ENCODE results near the gene MACROD1.

The MACROD1 gene

GRCh38 chr11:64011371-64011770 lies 154.5 kb downstream of the MACROD1 start:
- POLR2A ChIA-PET = no interaction called here
- no peak for DNase-seq (ENCODE audit: low read depth, low spot score)
- CTCF ChIA-PET = interaction anchor here (1.0 to 3.8 kb wide), 3 partner anchors 11 to 141 kb away, joined by 3 to 12 read pairs (median 4); no protein-coding TSS in a partner anchor
- no peak overlapping the region for H3K4me3 ChIP-seq (ENCODE audit: low read depth, low read length)
- TF ChIP-seq CTCF (IDR thresholded peaks at IDR 0.05; ENCODE audit: insufficient read depth, low read length, missing control alignments) = no peak

- CTCF ChIA-PET = interaction anchor here (1.0 to 3.8 kb wide), 2 partner anchors 10 to 138 kb away, joined by 4 to 12 read pairs; no protein-coding TSS in a partner anchor
- no peak overlapping the region for H3K4me3 ChIP-seq (ENCODE audit: low read depth, low read length)
- no peak for TF ChIP-seq CTCF (IDR thresholded peaks at IDR 0.05; ENCODE audit: insufficient read depth, low read length, missing control alignments)
- POLR2A ChIA-PET = no interaction called here
- DNase-seq (ENCODE audit: low read depth, low spot score) = no peak
These were observed 155.1 kb downstream of the MACROD1 start for GRCh38 chr11:64010783-64011182.

GRCh38 chr11:64009710-64010109 lies 156.2 kb downstream of the MACROD1 start:
- DNase-seq (ENCODE audit: low read depth, low spot score) = no peak
- ChIA-PET CTCF (interaction anchor here (0.9 to 13.1 kb wide), 2 partner anchors 9 to 139 kb away, joined by 5 to 591 read pairs; no protein-coding TSS in a partner anchor), POLR2A (no interaction called here)
- no peak overlapping the region for H3K4me3 ChIP-seq (ENCODE audit: low read depth, low read length)
- no peak for TF ChIP-seq CTCF (IDR thresholded peaks at IDR 0.05; ENCODE audit: insufficient read depth, low read length, missing control alignments)

GRCh38 chr11:64008914-64009633 lies 156.8 kb downstream of the MACROD1 start:
- POLR2A ChIA-PET = no interaction called here
- TF ChIP-seq CTCF (IDR thresholded peaks at IDR 0.05; ENCODE audit: insufficient read depth, low read length, missing control alignments) = no peak
- CTCF ChIA-PET = interaction anchor here (0.9 to 13.1 kb wide), 2 partner anchors 9 to 140 kb away, joined by 5 to 591 read pairs; no protein-coding TSS in a partner anchor
- DNase-seq (ENCODE audit: low read depth, low spot score) = no peak
- H3K4me3 ChIP-seq (ENCODE audit: low read depth, low read length) = no peak overlapping the region

- POLR2A ChIA-PET = no interaction called here
- H3K4me3 ChIP-seq (ENCODE audit: low read depth, low read length) = no peak overlapping the region
- no peak for TF ChIP-seq CTCF (IDR thresholded peaks at IDR 0.05; ENCODE audit: insufficient read depth, low read length, missing control alignments)
- CTCF ChIA-PET = interaction anchor here (0.9 to 13.1 kb wide), 4 partner anchors 8 to 155 kb away, joined by 3 to 591 read pairs (median 4); no protein-coding TSS in a partner anchor
- DNase-seq (ENCODE audit: low read depth, low spot score) = no peak
These were observed 157.5 kb downstream of the MACROD1 start for GRCh38 chr11:64008283-64008913.
